Gastrocnemius medialis (tissue), 4 donors: ENCODE measurements around the gene RNU6-7.

Experiments used
- CTCF ChIP-seq, 5 experiments: fragments of 450-650 bp in 3 of 5; fragments of 200-600 bp in 2 of 5; sonication (generic) in 2 of 5; IDR thresholded peaks in 4 of 5; conservative IDR thresholded peaks in 1 of 5; 1 replicate in 4 of 5; 2 replicates in 1 of 5; pipeline ENCODE4 v1.5.1; 2016 to 2019; ENCODE audit warnings: antibody characterized with exemption in 5 of 5, mild to moderate bottlenecking in 3 of 5, moderate library complexity in 3 of 5
- POLR2A ChIP-seq, 2 donors: fragments of 450-650 bp; IDR thresholded peaks; one replicate each; pipeline ENCODE4 v1.6.1; 2017; ENCODE audit warnings: antibody characterized with exemption in 2 of 2, mild to moderate bottlenecking in 2 of 2, moderate library complexity in 2 of 2

- TF ChIP-seq CTCF (IDR thresholded peaks at IDR 0.05 in 4 of 5, conservative IDR thresholded peaks at IDR 0.05 in 1 of 5): no peak
- TF ChIP-seq POLR2A (IDR thresholded peaks at IDR 0.05): no peak
These were observed 3.7 kb downstream of the RNU6-7 start for GRCh38 chr14:32205554-32205953.
